Muscle layer of duodenum (tissue), 2 donors: ENCODE data around the gene CTNNA2.

Source experiments
- H3K27ac ChIP-seq: one replicate; pipeline ENCODE4 v1.7.0; 2013; ENCODE audit warnings: mild to moderate bottlenecking, low read length
- H3K27me3 ChIP-seq: one replicate; pipeline ENCODE4 v1.7.0; 2013; ENCODE audit warnings: low read depth, mild to moderate bottlenecking, control low read depth, low read length
- H3K36me3 ChIP-seq, 2 donors: one replicate each; pipeline ENCODE4 v1.7.0; 2013; ENCODE audit warnings: low read length in 2 of 2, control low read depth in 1 of 2, mild to moderate bottlenecking in 1 of 2; ENCODE audit not compliant: insufficient read depth in 2 of 2, control insufficient read depth in 1 of 2
- H3K4me1 ChIP-seq, 2 donors: one replicate each; pipeline ENCODE4 v1.7.0; 2013; ENCODE audit warnings: low read length in 2 of 2, mild to moderate bottlenecking in 2 of 2, control low read depth in 1 of 2, moderate library complexity in 1 of 2; ENCODE audit not compliant: insufficient read depth in 2 of 2, control insufficient read depth in 1 of 2
- H3K4me3 ChIP-seq, 2 donors: one replicate each; pipeline ENCODE4 v1.7.0; 2013; ENCODE audit warnings: low read length in 2 of 2, low read depth in 1 of 2, mild to moderate bottlenecking in 1 of 2
- H3K9me3 ChIP-seq, 2 donors: one replicate each; pipeline ENCODE4 v1.7.0; 2013; ENCODE audit warnings: low read length in 2 of 2, control low read depth in 1 of 2, mild to moderate bottlenecking in 1 of 2; ENCODE audit not compliant: control insufficient read depth in 1 of 2
- donor health status: healthy.

CTNNA2 gene

DNA sequence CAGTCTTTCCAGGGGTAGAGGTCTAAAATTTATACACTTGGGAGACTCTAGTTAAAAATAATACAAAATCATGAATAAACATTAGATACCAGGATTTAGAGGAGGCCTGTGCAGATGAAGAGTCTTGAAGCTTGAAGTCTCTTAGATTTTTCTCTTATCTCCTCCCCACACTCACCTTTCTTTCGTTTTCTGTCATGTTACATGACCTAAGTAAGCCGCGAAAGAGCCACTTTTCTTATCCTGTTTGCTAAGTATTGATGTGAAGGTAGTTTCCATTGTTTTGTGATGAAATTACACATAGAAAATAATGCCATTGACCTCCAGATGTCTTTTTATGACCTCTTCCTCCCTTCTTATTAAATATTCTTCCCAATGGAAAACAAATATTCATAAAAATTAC is 423.9 kb downstream of the CTNNA2 start:
- Histone ChIP-seq H3K27ac (no peak overlapping the region), H3K36me3 (no peaks in the 10 kb centered on the region), H3K27me3 (no peaks in the 10 kb centered on the region), H3K4me3 (no peak overlapping the region), H3K4me1 (no peaks in the 10 kb centered on the region), H3K9me3 (no peaks in the 10 kb centered on the region)

DNA sequence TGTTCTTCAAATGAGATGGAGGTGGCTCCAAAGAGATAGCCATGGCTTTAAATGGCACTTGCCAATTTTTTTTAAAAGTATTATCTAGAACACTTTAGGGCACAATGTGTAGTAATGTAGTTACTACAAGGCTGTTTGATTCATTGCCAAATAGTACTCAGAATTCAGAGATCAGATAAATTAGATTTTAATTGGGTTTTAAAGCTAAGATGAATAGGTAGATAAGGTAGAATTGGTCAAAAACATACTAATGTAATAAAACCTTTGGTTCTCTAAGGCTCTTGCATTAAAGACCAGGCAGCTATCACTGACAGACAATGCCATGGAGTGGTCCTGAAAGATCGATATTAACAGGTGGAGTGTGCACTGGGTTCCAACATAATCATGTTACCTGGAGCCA is 425.8 kb downstream of the CTNNA2 start:
- Histone ChIP-seq H3K4me1 (no peaks in the 10 kb centered on the region), H3K36me3 (no peaks in the 10 kb centered on the region), H3K27me3 (no peaks in the 10 kb centered on the region), H3K27ac (no peak overlapping the region), H3K4me3 (no peak overlapping the region), H3K9me3 (no peaks in the 10 kb centered on the region)

DNA sequence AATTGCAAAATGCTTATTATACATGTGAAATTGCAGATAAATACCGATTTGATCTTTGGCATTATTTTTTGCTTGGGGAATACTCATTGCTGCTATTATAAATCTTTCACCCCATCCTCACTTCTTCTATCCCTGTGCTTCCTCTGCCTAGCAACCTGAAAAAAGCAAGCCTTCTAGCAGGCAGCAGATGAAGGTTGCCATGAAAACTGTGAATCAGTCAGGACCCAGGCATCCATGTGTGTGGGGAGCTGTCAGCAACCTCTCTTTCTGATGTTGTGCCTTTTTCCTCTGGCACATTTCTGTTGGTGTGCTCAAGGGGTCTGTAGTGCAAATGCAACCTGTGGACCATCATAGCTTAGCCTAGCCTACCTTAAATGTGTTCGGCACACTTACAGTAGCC is 427.5 kb downstream of the CTNNA2 start:
- Histone ChIP-seq H3K4me3 (no peak overlapping the region), H3K27me3 (no peaks in the 10 kb centered on the region), H3K4me1 (no peaks in the 10 kb centered on the region), H3K36me3 (no peaks in the 10 kb centered on the region), H3K9me3 (no peaks in the 10 kb centered on the region), H3K27ac (no peak overlapping the region)

DNA sequence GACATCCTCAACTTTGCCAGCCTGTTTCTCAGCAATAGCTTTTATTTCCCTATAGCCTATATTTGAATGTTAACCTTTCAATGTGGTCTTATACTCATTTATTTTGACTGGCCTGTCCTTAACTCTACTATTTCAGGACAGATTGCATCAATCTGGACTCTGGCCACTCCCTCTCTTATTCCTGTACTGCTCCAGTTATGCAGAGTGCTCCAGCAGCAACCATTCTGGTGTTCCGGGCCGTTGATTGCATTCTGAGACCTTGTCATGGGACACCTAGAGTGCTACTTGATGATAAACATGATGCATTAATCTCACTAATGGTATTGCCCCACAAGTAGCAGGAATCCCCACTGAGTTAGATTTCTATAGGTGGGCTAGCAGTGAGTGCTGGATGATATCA is 428.3 kb downstream of the CTNNA2 start:
- H3K27me3 ChIP-seq, result no peaks in the 10 kb centered on the region

DNA sequence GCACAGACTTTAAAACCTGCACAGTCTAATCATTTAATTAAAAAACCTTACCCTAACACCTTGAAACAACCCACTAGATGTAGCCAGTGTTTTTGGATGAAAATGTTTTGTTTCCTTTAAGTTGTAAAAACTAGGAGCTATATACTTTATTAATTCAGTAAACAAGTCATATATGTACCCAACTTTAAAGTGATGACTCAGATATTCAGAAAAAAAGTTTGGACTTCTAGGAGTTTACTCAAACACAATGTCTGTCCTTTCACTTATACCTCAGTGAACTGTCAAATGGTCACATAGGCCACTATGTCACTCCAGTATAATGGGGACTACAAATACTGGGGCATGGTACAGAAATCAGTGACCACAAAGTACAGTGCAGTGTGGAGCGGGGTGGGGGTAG is 431.4 kb downstream of the CTNNA2 start:
- Histone ChIP-seq H3K27me3 (no peaks in the 10 kb centered on the region), H3K9me3 (no peaks in the 10 kb centered on the region), H3K36me3 (no peaks in the 10 kb centered on the region), H3K27ac (no peak overlapping the region), H3K4me1 (no peaks in the 10 kb centered on the region), H3K4me3 (no peak overlapping the region)

More for the DNA sequence above, 428.3 kb downstream of the CTNNA2 start:
- Histone ChIP-seq H3K9me3 (no peaks in the 10 kb centered on the region), H3K4me3 (no peak overlapping the region), H3K4me1 (no peaks in the 10 kb centered on the region), H3K27ac (no peak overlapping the region), H3K36me3 (no peaks in the 10 kb centered on the region)

DNA sequence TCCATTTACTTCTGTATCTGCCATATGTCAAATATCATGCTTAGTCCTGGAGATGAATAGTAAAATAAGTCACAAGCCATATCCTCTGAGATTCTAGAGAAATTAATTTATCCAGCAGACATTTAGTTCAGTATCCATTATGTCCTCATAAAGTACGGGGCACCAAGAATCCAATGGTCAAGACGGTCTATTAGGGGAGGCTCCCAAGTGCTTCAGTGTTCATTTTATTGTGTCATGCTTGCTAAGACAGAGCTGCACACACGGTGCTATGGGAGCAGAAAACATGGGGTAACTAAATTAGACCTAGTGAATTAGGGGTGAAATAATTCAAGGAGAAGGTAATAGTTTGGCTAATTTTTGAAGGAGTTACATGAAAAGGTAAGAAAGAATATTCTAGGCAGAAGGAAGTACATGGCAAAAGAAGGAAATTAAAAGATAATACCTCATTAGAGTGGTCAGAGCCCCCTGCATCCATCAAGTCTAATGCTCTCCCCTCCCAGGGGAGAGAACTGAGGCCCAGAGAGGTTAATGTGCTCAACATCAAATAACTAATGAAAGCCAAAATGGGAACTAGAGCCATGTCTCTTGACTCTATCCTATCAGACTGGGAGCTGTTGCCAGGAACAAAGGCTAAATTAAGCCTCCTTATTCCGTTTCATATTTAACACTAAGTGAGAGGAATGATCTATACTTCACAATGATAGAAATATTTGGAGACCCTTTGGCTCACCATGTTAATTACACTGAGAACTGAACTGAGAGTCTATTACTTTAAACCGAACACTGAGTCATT is 433.0 kb downstream of the CTNNA2 start:
- Histone ChIP-seq H3K36me3 (no peaks in the 10 kb centered on the region), H3K4me3 (no peak overlapping the region), H3K27ac (no peak overlapping the region), H3K9me3 (no peaks in the 10 kb centered on the region), H3K4me1 (no peaks in the 10 kb centered on the region), H3K27me3 (no peaks in the 10 kb centered on the region)

DNA sequence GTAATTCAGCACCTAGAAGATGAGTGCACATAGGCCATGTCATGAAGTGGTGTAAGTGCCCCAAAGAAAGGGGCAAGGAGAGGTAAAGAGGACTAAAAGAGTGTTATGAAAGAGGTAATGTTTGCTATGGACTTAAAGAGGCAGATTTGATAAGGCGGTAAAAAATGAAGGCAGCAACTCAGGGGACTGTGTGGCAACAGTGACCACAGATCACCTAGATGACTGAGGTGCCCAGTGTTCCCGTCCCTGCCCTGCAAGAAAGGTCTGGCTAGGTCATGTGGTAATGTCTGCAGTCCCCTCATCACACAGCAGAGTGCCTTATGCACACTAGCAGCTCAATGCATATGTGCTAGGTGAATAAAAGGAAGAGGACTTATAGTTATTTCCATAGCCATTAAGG is 434.9 kb downstream of the CTNNA2 start:
- H3K27me3 ChIP-seq, result no peaks in the 10 kb centered on the region
- H3K27ac ChIP-seq, result no peak overlapping the region
- no peak overlapping the region for H3K4me3 ChIP-seq
- no peaks in the 10 kb centered on the region for H3K4me1 ChIP-seq
- no peaks in the 10 kb centered on the region for H3K36me3 ChIP-seq
- no peaks in the 10 kb centered on the region for H3K9me3 ChIP-seq

DNA sequence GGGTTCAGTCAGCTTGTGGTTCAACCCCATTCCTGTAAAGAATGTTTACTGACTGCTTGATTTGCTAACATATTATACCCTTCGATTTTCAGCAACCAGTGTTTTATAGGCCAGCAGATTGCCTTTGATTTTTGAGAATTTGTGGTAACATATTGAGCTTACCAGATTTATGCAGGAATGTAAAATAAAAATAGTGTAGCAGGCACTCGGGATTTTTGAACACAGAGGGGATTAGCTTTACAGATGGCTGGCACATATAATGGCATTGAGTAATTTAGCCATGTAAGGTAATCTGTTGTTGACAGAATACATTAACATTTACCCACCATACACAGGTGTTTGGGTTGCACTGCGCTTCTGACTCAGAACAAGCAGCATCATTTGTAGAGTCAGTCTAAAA is 437.7 kb downstream of the CTNNA2 start:
- Histone ChIP-seq H3K27me3 (no peaks in the 10 kb centered on the region), H3K36me3 (no peaks in the 10 kb centered on the region), H3K9me3 (no peaks in the 10 kb centered on the region), H3K27ac (no peak overlapping the region), H3K4me1 (no peaks in the 10 kb centered on the region), H3K4me3 (no peak overlapping the region)

DNA sequence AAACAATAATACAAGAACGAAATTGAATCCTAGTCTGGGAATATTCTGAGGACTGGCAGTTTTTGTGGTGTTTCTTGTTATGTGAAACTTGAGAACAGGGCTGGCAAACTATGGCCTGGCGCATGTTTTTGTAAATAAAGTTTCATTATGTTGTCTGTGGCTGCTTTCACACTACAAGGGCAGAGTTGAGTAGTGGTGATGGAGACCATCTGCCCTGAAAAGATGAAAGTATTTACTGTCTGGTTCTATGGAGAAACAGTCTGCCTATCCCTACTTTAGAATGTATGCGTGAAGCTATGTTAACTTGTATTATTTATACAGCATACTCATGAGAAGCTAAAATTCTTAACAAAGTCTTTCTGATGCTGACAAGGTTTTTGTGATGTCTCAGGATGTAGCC is 439.8 kb downstream of the CTNNA2 start:
- H3K9me3 ChIP-seq, result no peaks in the 10 kb centered on the region
- no peaks in the 10 kb centered on the region for H3K4me1 ChIP-seq
- H3K36me3 ChIP-seq, result no peaks in the 10 kb centered on the region
- H3K27ac ChIP-seq, result no peak overlapping the region
- H3K4me3 ChIP-seq, result no peak overlapping the region
- no peaks in the 10 kb centered on the region for H3K27me3 ChIP-seq

DNA sequence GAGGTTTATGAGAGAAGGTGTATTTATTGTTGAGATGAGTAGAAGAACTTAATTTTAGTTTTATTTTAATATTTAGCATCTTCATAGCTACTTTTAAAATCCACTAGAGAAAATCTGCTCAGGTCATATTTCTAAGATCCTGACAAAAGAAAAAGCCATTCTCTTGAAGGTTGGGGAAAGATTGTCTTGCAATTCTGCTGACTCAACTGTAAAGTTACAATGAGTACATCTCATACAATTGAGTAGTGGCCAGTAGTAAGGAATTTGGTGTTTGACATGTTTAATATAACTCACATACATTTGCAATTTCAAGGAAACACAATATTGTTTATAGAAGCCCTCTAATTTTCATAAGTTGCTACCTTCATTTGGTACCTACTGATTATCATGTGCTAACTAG is 447.2 kb downstream of the CTNNA2 start:
- Histone ChIP-seq H3K27me3 (no peaks in the 10 kb centered on the region), H3K9me3 (no peaks in the 10 kb centered on the region), H3K27ac (no peak overlapping the region), H3K4me3 (no peak overlapping the region), H3K36me3 (no peaks in the 10 kb centered on the region), H3K4me1 (no peaks in the 10 kb centered on the region)

DNA sequence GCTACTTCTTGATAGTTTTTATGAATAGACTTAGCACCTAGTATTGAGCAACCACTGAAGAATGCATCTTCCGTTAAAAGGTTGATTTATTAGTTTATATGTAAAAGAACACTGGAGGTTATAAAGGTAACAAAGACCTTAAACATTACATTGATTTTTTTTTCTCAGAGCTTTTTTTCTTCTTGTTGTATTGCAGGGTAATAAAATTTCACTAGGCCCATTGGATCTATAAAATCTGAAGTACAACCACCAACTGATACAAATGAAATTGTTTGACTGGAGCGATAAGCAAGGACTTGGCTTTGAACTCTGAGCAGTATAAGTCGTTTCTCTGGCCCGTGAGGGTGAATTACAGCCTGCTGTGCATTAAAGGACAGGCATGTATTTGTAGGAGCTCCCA is 447.7 kb downstream of the CTNNA2 start:
- no peaks in the 10 kb centered on the region for H3K4me1 ChIP-seq
- no peaks in the 10 kb centered on the region for H3K36me3 ChIP-seq
- H3K27me3 ChIP-seq, result no peaks in the 10 kb centered on the region
- H3K4me3 ChIP-seq, result no peak overlapping the region
- H3K9me3 ChIP-seq, result no peaks in the 10 kb centered on the region
- no peak overlapping the region for H3K27ac ChIP-seq

DNA sequence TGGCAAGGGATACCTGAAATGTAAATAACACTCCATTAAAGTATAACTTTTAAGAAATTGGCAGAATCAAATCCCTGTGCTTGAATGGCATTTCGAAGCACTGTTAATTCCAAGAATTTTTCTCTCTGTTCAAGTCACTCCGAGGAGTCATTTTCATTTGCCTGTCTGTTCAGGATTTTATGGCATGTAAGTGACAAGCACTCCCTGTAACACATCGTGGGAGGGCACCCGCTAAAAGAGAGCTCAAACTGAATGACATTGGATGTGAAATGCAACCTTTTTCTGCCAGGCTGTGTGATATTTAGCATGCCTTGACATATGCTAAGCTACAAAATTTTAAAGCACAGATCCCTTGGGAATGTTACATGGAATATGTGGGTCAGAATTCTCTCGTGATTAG is 452.1 kb downstream of the CTNNA2 start:
- Histone ChIP-seq H3K27me3 (no peaks in the 10 kb centered on the region), H3K36me3 (no peaks in the 10 kb centered on the region), H3K27ac (no peak overlapping the region), H3K4me3 (no peak overlapping the region), H3K4me1 (no peaks in the 10 kb centered on the region), H3K9me3 (no peaks in the 10 kb centered on the region)
